ENCODE measurements around the gene RAPGEF5. TPM values are rescaled to one million over a fixed set of nuclear protein-coding genes. Genes with fewer than 3 reads are reported as not detected.

Gene RAPGEF5
- total RNA-seq, 1 experiment from 2014 or later, result 16.4 TPM

DNA sequence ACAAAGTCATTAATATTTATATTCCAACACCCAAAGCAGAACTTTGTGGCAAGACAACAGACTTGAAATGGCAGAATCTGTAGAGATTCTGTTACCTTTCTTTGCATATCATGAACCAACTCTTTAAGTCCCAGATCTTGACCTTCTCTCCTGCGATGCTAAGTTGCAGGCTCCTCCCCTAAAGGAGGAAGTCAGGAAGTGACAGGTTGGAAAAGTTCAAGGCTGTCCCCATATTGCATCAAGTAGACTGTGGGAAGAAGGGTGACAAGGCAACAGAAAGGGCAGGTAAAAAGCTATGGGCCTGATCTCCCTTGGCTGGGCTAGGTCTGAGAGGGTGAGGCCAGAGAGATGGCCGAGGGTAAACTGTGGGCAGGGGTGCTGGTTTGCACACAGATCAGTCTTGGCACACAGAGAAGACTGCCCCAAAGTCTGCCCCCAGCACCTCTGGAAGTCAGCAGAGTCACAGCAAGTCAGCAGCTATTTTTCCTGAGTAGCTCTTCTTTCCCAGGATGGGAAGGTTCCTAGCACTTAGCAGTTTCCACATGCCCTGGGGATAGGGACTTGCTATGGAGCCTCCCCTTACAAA, 115.1 kb downstream of the RAPGEF5 start:
- ChIA-PET POLR2A (ENCODE audit: unreplicated experiment) (no interaction called here), CTCF (no interaction called here)
- TF ChIP-seq, protein P1, sequence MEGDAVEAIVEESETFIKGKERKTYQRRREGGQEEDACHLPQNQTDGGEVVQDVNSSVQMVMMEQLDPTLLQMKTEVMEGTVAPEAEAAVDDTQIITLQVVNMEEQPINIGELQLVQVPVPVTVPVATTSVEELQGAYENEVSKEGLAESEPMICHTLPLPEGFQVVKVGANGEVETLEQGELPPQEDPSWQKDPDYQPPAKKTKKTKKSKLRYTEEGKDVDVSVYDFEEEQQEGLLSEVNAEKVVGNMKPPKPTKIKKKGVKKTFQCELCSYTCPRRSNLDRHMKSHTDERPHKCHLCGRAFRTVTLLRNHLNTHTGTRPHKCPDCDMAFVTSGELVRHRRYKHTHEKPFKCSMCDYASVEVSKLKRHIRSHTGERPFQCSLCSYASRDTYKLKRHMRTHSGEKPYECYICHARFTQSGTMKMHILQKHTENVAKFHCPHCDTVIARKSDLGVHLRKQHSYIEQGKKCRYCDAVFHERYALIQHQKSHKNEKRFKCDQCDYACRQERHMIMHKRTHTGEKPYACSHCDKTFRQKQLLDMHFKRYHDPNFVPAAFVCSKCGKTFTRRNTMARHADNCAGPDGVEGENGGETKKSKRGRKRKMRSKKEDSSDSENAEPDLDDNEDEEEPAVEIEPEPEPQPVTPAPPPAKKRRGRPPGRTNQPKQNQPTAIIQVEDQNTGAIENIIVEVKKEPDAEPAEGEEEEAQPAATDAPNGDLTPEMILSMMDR (conservative IDR thresholded peaks at IDR 0.05), result no peak
- no peak for TF ChIP-seq EZH2 (IDR thresholded peaks at IDR 0.05; ENCODE audit: low read depth)
- 0 out of 2 replicates have a peak, but pooled peaks cover 3% of the 10 kb centered on the region for H3K9me3 ChIP-seq (ENCODE audit: insufficient read depth, low read depth)
- no TSS peak for BruUV-seq (replicated peaks)
- no peak for DNase-seq
- no peaks in the 10 kb centered on the region for H3K9me2 ChIP-seq (ENCODE audit: insufficient read depth)
- H2AFZ ChIP-seq, result no peak overlapping the region
- no peaks in the 10 kb centered on the region for H3F3A ChIP-seq (ENCODE audit: insufficient read depth, low read depth)
- H3K27me3 ChIP-seq (ENCODE audit: insufficient read depth, low read depth), result no peaks in the 10 kb centered on the region
- no peaks in the 10 kb centered on the region for H3K36me3 ChIP-seq (ENCODE audit: low read depth)
- no peak overlapping the region for H3K4me2 ChIP-seq
- no peak overlapping the region for H3K27ac ChIP-seq
- no peak overlapping the region for H3K4me3 ChIP-seq
- H4K20me1 ChIP-seq (ENCODE audit: insufficient read depth), result no peaks in the 10 kb centered on the region
- no peaks in the 10 kb centered on the region for H3K4me1 ChIP-seq (replicated peaks; ENCODE audit: insufficient read depth)
- intact Hi-C loops (cut with micrococcal nuclease; ENCODE audit: unreplicated experiment), result no loop called here
- no peaks in the 10 kb centered on the region for H3K79me2 ChIP-seq (ENCODE audit: low read depth)

DNA sequence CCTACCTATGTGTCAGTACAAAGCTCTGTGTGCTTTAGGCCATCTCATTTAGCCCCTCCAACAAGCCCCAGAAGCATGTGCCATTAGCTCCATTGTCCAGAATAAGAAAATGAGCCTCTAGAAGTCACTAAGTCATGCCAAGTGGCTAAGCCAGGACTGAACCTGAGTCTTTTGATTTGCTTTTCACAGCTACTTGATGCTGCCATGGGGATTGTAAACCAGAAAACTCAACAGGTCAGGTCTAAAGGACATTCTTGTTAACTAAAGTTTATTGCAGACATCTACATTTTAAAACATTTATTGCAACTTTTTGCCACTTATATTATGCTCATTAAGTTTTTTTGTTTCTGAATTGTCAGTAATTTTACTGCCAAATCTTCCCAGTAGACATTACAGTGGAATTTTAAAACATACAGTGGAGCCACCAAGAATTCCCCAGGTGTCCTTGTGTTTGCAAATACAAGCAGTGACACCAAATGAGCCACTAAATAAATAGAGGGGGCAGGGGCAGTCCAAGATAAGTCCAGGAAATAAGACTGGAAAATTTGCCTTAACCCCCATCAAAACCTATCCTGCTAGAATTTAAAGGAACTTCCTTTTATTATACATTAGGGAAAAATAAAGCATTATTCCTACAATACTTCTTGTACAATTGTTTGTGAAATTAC, 115.9 kb downstream of the RAPGEF5 start:
- H3F3A ChIP-seq (ENCODE audit: insufficient read depth, low read depth), result no peaks in the 10 kb centered on the region
- H3K4me1 ChIP-seq (replicated peaks; ENCODE audit: insufficient read depth), result no peaks in the 10 kb centered on the region
- no peaks in the 10 kb centered on the region for H3K9me2 ChIP-seq (ENCODE audit: insufficient read depth)
- H2AFZ ChIP-seq, result no peak overlapping the region
- no peaks in the 10 kb centered on the region for H3K36me3 ChIP-seq (ENCODE audit: low read depth)
- intact Hi-C loops (cut with micrococcal nuclease; ENCODE audit: unreplicated experiment), result no loop called here
- H3K27me3 ChIP-seq (ENCODE audit: insufficient read depth, low read depth), result no peaks in the 10 kb centered on the region
- POLR2A ChIA-PET (ENCODE audit: unreplicated experiment), result no interaction called here
- no TSS peak for BruUV-seq (replicated peaks)
- DNase-seq, result no peak
- CTCF ChIA-PET, result no interaction called here
- no peaks in the 10 kb centered on the region for H3K9me3 ChIP-seq (ENCODE audit: insufficient read depth, low read depth)
- no peak overlapping the region for H3K4me3 ChIP-seq
- no peaks in the 10 kb centered on the region for H3K79me2 ChIP-seq (ENCODE audit: low read depth)
- H4K20me1 ChIP-seq (ENCODE audit: insufficient read depth), result no peaks in the 10 kb centered on the region
- H3K4me2 ChIP-seq, result no peak overlapping the region
- no peak for TF ChIP-seq EZH2 (IDR thresholded peaks at IDR 0.05; ENCODE audit: low read depth)
- TF ChIP-seq, protein P1 (conservative IDR thresholded peaks at IDR 0.05), result no peak
- H3K27ac ChIP-seq, result no peak overlapping the region

DNA sequence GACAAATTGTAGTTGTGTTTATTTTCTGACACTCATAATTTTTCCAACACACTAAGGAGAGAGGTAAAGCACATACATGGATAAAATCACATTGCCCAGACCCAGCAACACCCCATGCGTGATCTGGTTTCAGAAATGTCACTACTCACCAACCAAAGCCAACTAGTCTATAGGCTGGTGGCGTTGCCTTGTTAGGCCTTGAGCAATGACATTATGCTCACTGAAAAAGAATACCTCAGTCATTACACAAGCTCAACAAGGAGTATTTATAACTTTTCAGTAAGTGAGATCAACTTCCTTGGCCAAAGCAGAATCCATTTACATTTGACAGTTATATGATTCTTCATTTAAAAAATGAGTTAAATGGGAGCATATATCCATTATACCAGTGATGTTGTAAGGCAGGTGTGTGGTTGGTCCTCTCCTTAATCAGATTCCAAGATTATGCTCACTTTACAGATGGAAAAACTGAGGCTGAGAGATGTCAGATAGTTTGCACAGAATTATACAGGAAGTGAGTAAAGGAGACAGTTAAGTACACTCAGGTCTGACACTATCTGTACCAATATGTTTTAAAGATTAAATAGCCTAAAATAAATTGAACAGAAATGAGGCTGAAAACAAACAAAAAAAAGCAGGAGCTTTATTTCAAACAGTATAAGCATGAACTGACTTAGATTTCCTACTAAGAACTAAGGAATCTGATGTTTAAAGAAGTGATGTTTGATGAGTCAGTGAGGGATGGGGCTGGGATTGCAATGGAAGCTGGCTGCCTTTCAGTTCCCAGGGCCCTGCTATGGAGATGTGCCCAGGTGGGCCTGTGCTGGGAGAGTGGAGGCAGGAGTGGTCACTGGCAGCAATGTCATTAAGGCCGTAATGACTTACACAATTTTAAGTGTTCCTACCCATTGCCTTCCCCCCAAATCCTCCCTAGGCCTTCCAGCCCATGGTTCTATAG, 118.3 kb downstream of the RAPGEF5 start:
- Histone ChIP-seq H4K20me1 (ENCODE audit: insufficient read depth) (no peaks in the 10 kb centered on the region), H2AFZ (no peak overlapping the region), H3K4me3 (no peak overlapping the region), H3F3A (ENCODE audit: insufficient read depth, low read depth) (no peaks in the 10 kb centered on the region), H3K79me2 (ENCODE audit: low read depth) (no peaks in the 10 kb centered on the region), H3K9me3 (ENCODE audit: insufficient read depth, low read depth) (no peaks in the 10 kb centered on the region), H3K4me2 (no peak overlapping the region), H3K36me3 (ENCODE audit: low read depth) (no peaks in the 10 kb centered on the region), H3K4me1 (replicated peaks; ENCODE audit: insufficient read depth) (no peaks in the 10 kb centered on the region), H3K27ac (no peak overlapping the region), H3K9me2 (ENCODE audit: insufficient read depth) (no peaks in the 10 kb centered on the region), H3K27me3 (ENCODE audit: insufficient read depth, low read depth) (no peaks in the 10 kb centered on the region)
- intact Hi-C loops (cut with micrococcal nuclease; ENCODE audit: unreplicated experiment), result loop anchor here (10.0 kb wide), 1 partner anchor 246 kb away; no protein-coding TSS in a partner anchor
- no TSS peak for BruUV-seq (replicated peaks)
- ChIA-PET CTCF (no interaction called here), POLR2A (ENCODE audit: unreplicated experiment) (interaction anchor here (0.6 kb wide), 1 partner anchor 1148 kb away, joined by 3 read pairs; no protein-coding TSS in a partner anchor)
- TF ChIP-seq EZH2 (IDR thresholded peaks at IDR 0.05; ENCODE audit: low read depth), result no peak
- TF ChIP-seq, protein P1 (conservative IDR thresholded peaks at IDR 0.05), result no peak
- no peak for DNase-seq
